ENCODE measurements around the gene LEMD1.

Gene LEMD1

GRCh38 chr1:205353612-205354011 lies 68.2 kb downstream of the LEMD1 start:
- H3K4me3 ChIP-seq (replicated peaks; ENCODE audit: low read depth, low read length) = no peak overlapping the region
- no peak for TF ChIP-seq CTCF (IDR thresholded peaks at IDR 0.05; ENCODE audit: low read length, missing control alignments)

GRCh38 chr1:205353191-205353590 lies 68.7 kb downstream of the LEMD1 start:
- H3K4me3 ChIP-seq (replicated peaks; ENCODE audit: low read depth, low read length) = no peak overlapping the region
- TF ChIP-seq CTCF (IDR thresholded peaks at IDR 0.05; ENCODE audit: low read length, missing control alignments) = no peak
- DNase-seq (ENCODE audit: low read depth) = no peak

More at GRCh38 chr1:205353612-205354011, 68.2 kb downstream of the LEMD1 start:
- DNase-seq (ENCODE audit: low read depth) = no peak

GRCh38 chr1:205351984-205352713 lies 69.7 kb downstream of the LEMD1 start:
- no peak overlapping the region for H3K4me3 ChIP-seq (replicated peaks; ENCODE audit: low read depth, low read length)
- TF ChIP-seq CTCF (IDR thresholded peaks at IDR 0.05; ENCODE audit: low read length, missing control alignments) = no peak
- no peak for DNase-seq (ENCODE audit: low read depth)

- DNase-seq (ENCODE audit: low read depth) = no peak
Observed at GRCh38 chr1:205350691-205351141, 71.1 kb downstream of the LEMD1 start.

GRCh38 chr1:205350124-205350523 lies 71.7 kb downstream of the LEMD1 start:
- H3K4me3 ChIP-seq (replicated peaks; ENCODE audit: low read depth, low read length) = no peak overlapping the region

More at GRCh38 chr1:205350691-205351141, 71.1 kb downstream of the LEMD1 start:
- TF ChIP-seq CTCF (IDR thresholded peaks at IDR 0.05; ENCODE audit: low read length, missing control alignments) = no peak
- no peak overlapping the region for H3K4me3 ChIP-seq (replicated peaks; ENCODE audit: low read depth, low read length)

GRCh38 chr1:205348554-205349487 lies 73.0 kb downstream of the LEMD1 start:
- no peak for TF ChIP-seq CTCF (IDR thresholded peaks at IDR 0.05; ENCODE audit: low read length, missing control alignments)
- no peak overlapping the region for H3K4me3 ChIP-seq (replicated peaks; ENCODE audit: low read depth, low read length)
- DNase-seq (ENCODE audit: low read depth) = no peak

More at GRCh38 chr1:205350124-205350523, 71.7 kb downstream of the LEMD1 start:
- TF ChIP-seq CTCF (IDR thresholded peaks at IDR 0.05; ENCODE audit: low read length, missing control alignments) = no peak
- no peak for DNase-seq (ENCODE audit: low read depth)

All from fibroblast of pulmonary artery (primary cell).